ENCODE results near the gene FMN2. TPM values are rescaled to one million over a fixed set of nuclear protein-coding genes. Genes with fewer than 3 reads are reported as not detected.
"Not testable (repeated sequence)": the region's sequence is repeated elsewhere in the genome, so short reads cannot be mapped to it uniquely, and the experiment has no call there.

The FMN2 gene
- total RNA-seq, 1 experiment from 2014 or later: not detected

GRCh38 chr1:240184682-240185081 lies 93.0 kb downstream of the FMN2 start:
- DNase-seq (ENCODE audit: low spot score); in situ Hi-C loops (cut with HindIII; ENCODE audit: low sequenced_read_pairs): not testable (repeated sequence)

DNA sequence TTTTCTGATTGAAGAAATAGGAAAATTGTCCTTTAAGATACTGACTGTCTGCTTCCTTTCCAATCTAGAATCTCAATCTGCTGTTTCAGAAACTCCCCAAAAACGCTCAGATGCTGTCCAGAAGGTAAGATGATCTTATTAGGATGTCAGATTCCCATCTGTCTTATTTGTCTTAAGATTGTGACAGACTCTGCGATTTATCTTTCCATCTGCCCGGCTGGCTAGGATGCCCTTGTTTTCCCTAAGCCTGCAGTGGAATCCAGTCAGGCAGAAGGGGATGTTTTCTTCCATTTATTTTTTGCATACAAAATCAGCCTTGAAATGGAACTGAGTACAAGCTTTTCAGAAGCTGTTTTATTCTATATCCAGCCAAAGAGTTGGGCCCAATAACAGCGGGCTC lies 96.5 kb downstream of the FMN2 start:
- in situ Hi-C loops (cut with HindIII; ENCODE audit: low sequenced_read_pairs): no loop called here

GRCh38 chr1:240189386-240189989 lies 97.8 kb downstream of the FMN2 start:
- in situ Hi-C loops (cut with HindIII; ENCODE audit: low sequenced_read_pairs): no loop called here
- peak; percentile 61 for DNase-seq (ENCODE audit: low spot score)

More for the DNA sequence above, 96.5 kb downstream of the FMN2 start:
- peak; percentile 80 for DNase-seq (ENCODE audit: low spot score)

GRCh38 chr1:240190881-240191401 lies 99.3 kb downstream of the FMN2 start:
- in situ Hi-C loops (cut with HindIII; ENCODE audit: low sequenced_read_pairs): no loop called here

GRCh38 chr1:240192851-240193250 lies 101.2 kb downstream of the FMN2 start:
- in situ Hi-C loops (cut with HindIII; ENCODE audit: low sequenced_read_pairs): no loop called here
- no peak for DNase-seq (ENCODE audit: low spot score)

More at GRCh38 chr1:240190881-240191401, 99.3 kb downstream of the FMN2 start:
- peak; percentile 37 for DNase-seq (ENCODE audit: low spot score)

DNA sequence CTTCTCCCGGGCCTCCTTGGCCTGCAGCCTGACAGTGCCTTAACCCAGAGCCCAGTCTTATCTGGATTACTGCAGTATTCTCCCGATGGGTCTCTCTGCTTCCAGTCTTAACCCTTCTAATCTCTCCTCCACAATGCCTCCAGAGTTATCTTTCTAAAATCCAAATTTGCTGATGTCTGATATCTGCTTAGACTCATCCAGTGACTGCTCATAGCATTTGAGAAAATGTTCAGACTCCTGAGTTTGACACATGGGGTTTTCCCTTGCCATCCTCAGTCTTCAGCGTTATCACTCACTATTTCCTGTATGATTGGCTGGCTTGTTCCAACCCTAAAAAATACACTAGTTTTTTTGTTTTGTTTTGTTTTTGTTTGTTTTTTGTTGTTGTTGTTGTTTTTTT lies 102.0 kb downstream of the FMN2 start:
- in situ Hi-C loops (cut with HindIII; ENCODE audit: low sequenced_read_pairs): no loop called here
- no peak for DNase-seq (ENCODE audit: low spot score)

- in situ Hi-C loops (cut with HindIII; ENCODE audit: low sequenced_read_pairs): no loop called here
Measured at GRCh38 chr1:240194120-240194519, 102.4 kb downstream of the FMN2 start.

DNA sequence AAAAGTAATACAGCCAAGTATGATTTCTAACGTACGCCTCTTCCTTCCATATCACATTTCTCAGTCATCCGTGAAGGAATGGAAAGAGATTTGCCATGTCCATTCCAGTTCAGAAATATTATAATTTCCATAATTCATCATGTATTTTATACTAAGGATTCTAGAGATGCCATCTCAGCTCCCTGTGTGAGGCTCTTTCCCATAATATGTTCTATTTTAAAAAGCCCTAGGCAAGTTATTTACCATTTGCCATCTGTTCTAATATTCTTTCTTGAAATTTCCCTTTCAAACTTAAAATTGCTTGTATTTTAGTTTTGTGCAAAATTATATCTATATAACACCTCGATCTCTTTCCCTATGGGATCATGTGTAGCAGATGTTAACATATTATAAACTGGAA lies 106.7 kb downstream of the FMN2 start:
- no peak for DNase-seq (ENCODE audit: low spot score)
- in situ Hi-C loops (cut with HindIII; ENCODE audit: low sequenced_read_pairs): no loop called here

More at GRCh38 chr1:240194120-240194519, 102.4 kb downstream of the FMN2 start:
- DNase-seq (ENCODE audit: low spot score): peak; percentile 71

DNA sequence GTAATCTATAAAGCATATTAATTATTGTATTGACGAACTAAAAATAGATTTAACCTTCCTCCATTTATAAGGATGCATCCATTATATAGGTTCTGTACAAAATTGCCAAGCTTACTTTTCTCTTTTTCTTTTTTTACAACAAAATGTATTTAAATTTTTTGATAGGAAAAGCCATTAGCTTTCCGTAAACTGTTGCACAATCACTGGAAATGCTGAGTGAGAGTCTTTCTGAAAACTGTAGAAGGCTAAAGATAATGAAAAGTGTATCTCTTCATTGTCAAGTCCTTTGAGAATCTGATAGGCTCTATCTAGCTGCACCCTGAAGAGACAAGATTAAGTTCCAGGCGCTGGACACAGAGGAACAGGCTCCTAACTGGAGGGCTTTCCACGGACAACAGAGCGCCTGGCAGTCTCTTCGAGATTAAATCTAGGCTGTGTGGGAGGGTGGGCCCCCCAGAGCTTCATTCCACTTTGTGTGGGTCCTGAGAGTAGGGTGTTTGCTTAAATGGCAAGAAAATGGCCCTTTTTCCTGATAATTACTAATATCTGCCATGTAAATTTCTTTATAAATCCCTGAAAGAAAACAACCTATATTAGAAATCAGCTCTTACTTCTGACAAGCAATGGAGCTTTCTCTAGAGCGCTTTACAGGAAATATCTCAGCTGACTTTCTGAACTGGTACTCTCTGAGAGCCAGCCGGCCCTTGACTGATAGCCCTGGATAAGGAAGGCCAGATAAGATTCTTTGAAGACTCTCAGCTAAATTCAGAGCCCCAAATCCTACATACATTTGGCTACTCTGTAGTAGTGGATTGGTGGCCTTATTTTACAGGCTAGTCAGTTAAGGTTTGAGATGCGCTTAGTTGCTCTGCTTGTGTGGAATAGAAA lies 108.3 kb downstream of the FMN2 start:
- no peak for DNase-seq (ENCODE audit: low spot score)

GRCh38 chr1:240201931-240202330 lies 110.2 kb downstream of the FMN2 start:
- DNase-seq (ENCODE audit: low spot score): no peak
- in situ Hi-C loops (cut with HindIII; ENCODE audit: low sequenced_read_pairs): no loop called here

More for the DNA sequence above, 108.3 kb downstream of the FMN2 start:
- in situ Hi-C loops (cut with HindIII; ENCODE audit: low sequenced_read_pairs): no loop called here

DNA sequence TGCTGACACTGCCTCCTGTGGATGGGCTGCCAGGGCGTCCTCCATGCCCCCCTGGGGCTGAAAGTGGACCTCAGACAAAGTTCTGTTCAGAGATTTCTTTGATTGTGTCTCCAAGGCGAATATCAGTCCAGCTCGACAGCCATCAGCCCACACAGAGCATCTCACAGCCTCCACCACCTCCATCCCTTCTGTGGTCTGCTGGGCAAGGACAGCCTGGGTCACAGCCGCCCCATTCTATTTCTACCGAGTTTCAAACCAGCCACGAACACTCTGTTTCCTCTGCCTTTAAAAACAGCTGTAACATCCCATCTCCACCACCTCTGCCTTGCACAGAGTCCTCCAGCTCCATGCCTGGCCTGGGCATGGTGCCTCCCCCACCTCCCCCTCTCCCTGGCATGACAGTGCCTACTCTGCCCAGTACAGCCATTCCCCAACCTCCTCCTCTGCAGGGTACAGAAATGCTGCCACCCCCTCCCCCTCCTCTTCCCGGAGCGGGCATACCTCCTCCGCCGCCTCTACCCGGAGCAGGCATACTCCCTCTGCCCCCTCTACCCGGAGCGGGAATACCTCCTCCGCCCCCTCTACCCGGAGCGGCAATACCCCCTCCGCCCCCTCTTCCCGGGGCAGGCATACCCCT lies 115.5 kb downstream of the FMN2 start:
- in situ Hi-C loops (cut with HindIII; ENCODE audit: low sequenced_read_pairs): no loop called here
- no peak for DNase-seq (ENCODE audit: low spot score)

DNA sequence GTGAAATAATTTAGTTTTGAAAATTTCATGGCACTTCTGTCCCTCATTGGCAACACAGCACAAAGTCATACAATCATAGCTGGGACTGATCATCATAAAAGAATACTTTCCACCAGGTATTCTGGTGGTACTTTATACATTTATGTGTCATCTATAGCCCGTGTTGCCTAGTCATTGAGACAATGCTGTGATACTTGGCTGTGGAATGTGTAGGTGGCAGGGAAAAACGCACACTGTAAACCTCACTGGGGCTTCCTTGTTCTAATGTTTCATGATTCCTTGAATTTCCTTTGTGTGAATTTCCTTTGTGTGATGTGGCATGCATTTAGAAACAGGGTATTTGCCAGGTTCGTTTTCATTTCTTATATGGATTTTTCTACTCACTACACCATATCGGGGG lies 118.3 kb downstream of the FMN2 start:
- no peak for DNase-seq (ENCODE audit: low spot score)
- in situ Hi-C loops (cut with HindIII; ENCODE audit: low sequenced_read_pairs): no loop called here

GRCh38 chr1:240212556-240212955 lies 120.9 kb downstream of the FMN2 start:
- no peak for DNase-seq (ENCODE audit: low spot score)
- in situ Hi-C loops (cut with HindIII; ENCODE audit: low sequenced_read_pairs): no loop called here

- DNase-seq (ENCODE audit: low spot score): no peak
- in situ Hi-C loops (cut with HindIII; ENCODE audit: low sequenced_read_pairs): no loop called here
Measured at GRCh38 chr1:240217403-240217802, 125.7 kb downstream of the FMN2 start.

DNA sequence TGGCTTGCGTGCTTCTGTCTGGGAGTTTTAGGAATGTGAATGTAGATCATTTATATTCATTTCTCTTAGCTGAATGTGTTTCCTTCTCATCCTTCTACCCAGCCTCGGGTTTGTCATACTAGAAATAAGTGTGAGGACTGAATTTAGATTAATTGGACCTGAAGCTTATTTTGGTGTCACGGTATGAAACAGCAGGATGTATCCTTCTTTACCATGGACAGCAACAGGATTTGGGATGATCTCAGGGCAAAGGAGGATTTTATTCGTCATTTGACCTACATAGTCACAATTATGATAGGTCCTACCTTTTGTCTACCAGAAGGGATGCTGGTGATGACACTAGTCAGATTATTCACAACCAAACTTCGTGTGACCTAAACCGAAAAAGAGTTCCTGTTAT lies 127.4 kb downstream of the FMN2 start:
- peak; percentile 9 for DNase-seq (ENCODE audit: low spot score)
- in situ Hi-C loops (cut with HindIII; ENCODE audit: low sequenced_read_pairs): no loop called here

GRCh38 chr1:240226102-240226501 lies 134.4 kb downstream of the FMN2 start:
- in situ Hi-C loops (cut with HindIII; ENCODE audit: low sequenced_read_pairs): no loop called here
- no peak for DNase-seq (ENCODE audit: low spot score)

DNA sequence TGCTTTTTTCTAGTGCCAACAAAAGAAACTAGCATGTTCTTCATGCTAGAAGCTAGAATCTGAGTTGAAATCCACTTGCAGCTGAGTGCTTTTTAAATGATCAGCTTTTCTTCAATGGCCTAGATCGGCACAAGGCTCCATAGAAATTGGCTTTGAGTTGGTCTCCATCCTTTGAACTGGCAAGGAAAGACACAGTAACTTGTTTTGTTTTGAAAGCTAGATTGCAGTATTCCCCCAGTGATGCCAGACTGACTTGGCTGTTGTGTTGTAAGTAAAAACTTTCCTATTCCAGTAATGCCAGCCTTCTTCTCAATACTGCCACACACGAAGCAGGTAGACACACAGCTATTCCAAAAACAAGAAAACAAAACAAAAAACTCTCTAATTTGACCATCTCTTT lies 139.1 kb downstream of the FMN2 start:
- peak; percentile 6 for DNase-seq (ENCODE audit: low spot score)
- in situ Hi-C loops (cut with HindIII; ENCODE audit: low sequenced_read_pairs): no loop called here

DNA sequence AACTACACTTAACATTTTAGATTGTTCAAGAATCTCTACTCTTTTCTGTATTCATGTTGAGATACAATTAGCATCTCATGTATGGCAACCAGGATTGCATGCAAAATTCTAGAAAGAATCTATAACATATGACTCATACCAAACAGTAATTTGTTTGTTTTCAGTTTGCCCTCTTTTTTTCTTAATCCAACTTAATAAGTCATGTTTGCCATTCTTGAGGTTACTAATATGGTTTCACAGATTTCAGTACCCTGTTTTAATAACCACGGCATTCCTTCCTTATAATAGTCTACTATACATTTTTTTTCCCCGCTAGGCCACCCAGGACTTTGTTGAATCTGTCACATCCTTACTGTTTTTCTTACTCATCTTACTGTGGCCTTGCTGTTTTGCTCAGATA lies 140.8 kb downstream of the FMN2 start:
- no peak for DNase-seq (ENCODE audit: low spot score)
- in situ Hi-C loops (cut with HindIII; ENCODE audit: low sequenced_read_pairs): no loop called here

DNA sequence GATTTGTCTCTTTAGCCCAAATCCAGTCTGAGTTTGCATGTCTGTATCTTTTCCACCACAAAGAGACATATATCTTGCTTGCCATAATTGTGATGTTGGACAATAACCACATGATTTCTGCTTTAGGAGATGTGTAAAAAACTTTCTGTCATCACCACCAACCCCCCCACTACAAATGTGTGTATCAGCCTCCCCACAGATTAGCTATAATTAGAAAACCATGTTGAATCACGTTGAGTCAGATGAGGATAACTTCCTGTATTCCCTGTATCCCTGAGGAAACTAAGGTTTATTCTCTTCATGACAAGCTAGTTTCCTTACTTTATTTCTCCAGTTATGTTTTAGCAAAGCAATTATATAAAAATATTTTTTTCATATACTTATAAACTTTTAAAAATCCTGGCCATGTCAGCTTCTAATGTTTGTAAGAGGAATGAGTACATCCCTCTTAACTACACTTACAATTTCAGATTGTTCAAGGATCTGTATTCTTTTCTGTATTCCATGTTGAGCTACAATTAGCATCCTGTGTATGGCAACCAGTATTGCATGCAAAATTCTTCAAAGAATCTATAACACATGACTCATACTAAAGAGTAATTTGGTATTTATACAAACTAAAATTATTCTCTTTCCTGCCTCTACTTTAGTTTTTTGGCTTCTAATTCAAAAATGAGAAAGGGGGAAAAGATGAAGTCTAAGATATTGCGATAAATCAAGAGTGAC lies 143.0 kb downstream of the FMN2 start:
- in situ Hi-C loops (cut with HindIII; ENCODE audit: low sequenced_read_pairs): no loop called here

More for the DNA sequence above, 143.0 kb downstream of the FMN2 start:
- no peak for DNase-seq (ENCODE audit: low spot score)

All from G401 (cell line).